ENCODE results near the gene NELFB.

DNA sequence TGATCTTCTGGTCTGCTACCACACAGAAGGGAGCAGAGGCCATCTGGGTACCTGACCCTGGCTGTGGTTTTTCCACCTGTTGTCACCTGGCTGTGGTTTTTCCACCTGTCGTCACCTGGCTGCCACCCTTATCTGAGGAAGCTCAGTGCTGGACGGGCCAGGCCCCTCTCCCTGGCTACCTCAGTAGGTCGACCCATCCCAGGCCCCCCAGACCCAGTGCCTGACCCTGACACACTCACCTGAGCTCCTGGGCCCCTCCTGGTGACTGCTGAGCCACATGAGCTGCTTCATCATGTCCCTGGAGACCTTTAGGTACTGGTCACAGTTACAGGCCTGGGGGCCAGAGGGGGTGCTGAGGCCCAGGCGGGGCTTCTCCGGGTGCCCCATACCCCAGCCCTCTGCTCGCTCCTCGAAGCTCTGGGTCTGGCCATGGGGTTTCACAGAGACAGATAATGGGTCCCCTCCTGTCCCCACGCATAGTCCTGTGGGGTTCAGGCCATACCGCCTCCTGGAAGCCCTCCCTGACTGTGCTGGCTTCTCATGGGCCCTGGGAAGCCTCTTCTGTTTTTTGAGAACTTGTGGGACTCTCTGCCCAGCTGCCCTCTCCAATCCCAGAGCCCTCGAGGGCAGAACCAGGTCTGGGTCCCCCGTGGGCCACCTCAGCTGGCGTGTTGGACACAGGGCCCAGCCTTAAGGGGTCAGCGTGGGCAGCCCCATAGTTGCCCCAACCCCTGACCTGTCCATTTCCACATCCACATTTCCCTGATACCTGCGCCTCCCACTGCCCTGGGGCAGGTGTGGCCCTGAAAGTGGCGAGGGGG is 54.5 kb downstream of the NELFB start:
- TF ChIP-seq, protein P1, sequence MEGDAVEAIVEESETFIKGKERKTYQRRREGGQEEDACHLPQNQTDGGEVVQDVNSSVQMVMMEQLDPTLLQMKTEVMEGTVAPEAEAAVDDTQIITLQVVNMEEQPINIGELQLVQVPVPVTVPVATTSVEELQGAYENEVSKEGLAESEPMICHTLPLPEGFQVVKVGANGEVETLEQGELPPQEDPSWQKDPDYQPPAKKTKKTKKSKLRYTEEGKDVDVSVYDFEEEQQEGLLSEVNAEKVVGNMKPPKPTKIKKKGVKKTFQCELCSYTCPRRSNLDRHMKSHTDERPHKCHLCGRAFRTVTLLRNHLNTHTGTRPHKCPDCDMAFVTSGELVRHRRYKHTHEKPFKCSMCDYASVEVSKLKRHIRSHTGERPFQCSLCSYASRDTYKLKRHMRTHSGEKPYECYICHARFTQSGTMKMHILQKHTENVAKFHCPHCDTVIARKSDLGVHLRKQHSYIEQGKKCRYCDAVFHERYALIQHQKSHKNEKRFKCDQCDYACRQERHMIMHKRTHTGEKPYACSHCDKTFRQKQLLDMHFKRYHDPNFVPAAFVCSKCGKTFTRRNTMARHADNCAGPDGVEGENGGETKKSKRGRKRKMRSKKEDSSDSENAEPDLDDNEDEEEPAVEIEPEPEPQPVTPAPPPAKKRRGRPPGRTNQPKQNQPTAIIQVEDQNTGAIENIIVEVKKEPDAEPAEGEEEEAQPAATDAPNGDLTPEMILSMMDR (IDR thresholded peaks at IDR 0.05; ENCODE audit: low read length) = no peak
- no peak for TF ChIP-seq EZH2 (IDR thresholded peaks at IDR 0.05; ENCODE audit: borderline replicate concordance, low read length)

Measured in OCI-LY1 (cell line).